GM21367 (cell line): ENCODE measurements around the gene YTHDF1.

Experiments used
- ATAC-seq: cut with Tn5 transposase; IDR thresholded peaks from one replicate; pipeline ENCODE4 v1.9.1; 2021; ENCODE audit not compliant: unreplicated experiment

Gene YTHDF1

GRCh38 chr20:63210011-63210605 lies 5.8 kb downstream of the YTHDF1 start:
- no peak for ATAC-seq

- ATAC-seq, result no peak
These were observed 7.5 kb downstream of the YTHDF1 start for GRCh38 chr20:63208346-63208909.

- no peak for ATAC-seq
These were observed 9.1 kb downstream of the YTHDF1 start for GRCh38 chr20:63206878-63207277.

- no peak for ATAC-seq
These were observed 10.0 kb downstream of the YTHDF1 start for GRCh38 chr20:63205896-63206295.

GRCh38 chr20:63204362-63204761 lies 11.6 kb downstream of the YTHDF1 start:
- no peak for ATAC-seq

GRCh38 chr20:63202811-63203526 lies 13.0 kb downstream of the YTHDF1 start:
- ATAC-seq, result no peak

GRCh38 chr20:63202021-63202420 lies 13.9 kb downstream of the YTHDF1 start:
- ATAC-seq, result no peak

- ATAC-seq, result no peak
These were observed 17.3 kb downstream of the YTHDF1 start for GRCh38 chr20:63198606-63199005.

GRCh38 chr20:63196768-63197470 lies 19.0 kb downstream of the YTHDF1 start:
- ATAC-seq, result no peak

- ATAC-seq, result no peak
These were observed 21.1 kb downstream of the YTHDF1 start for GRCh38 chr20:63194797-63195173.

- no peak for ATAC-seq
These were observed 21.7 kb downstream of the YTHDF1 start for GRCh38 chr20:63194007-63194796.

- no peak for ATAC-seq
These were observed 23.2 kb downstream of the YTHDF1 start for GRCh38 chr20:63192721-63193120.

GRCh38 chr20:63191400-63191799 lies 24.5 kb downstream of the YTHDF1 start:
- no peak for ATAC-seq

GRCh38 chr20:63190828-63191227 lies 25.1 kb downstream of the YTHDF1 start:
- ATAC-seq, result no peak

- ATAC-seq, result no peak
These were observed 25.9 kb downstream of the YTHDF1 start for GRCh38 chr20:63189846-63190559.

- no peak for ATAC-seq
These were observed 26.6 kb downstream of the YTHDF1 start for GRCh38 chr20:63189322-63189642.

GRCh38 chr20:63188641-63189321 lies 27.1 kb downstream of the YTHDF1 start:
- no peak for ATAC-seq

GRCh38 chr20:63188159-63188442 lies 27.8 kb downstream of the YTHDF1 start:
- ATAC-seq, result no peak

GRCh38 chr20:63187338-63188158 lies 28.4 kb downstream of the YTHDF1 start:
- no peak for ATAC-seq
